Colonic mucosa (tissue), 4 donors: Measurements from ENCODE around the gene ELL. TPM values are rescaled to one million over a fixed set of nuclear protein-coding genes. Genes with fewer than 3 reads are reported as not detected.

Experiments used
- DNase-seq: peaks from one replicate; pipeline ENCODE4 v3.0.0-alpha.2; 2020
- H3K27ac ChIP-seq: fragments of 200-600 bp; one replicate; pipeline ENCODE4 v1.8.0; 2021
- H3K27me3 ChIP-seq: fragments of 200-600 bp; one replicate; pipeline ENCODE4 v1.8.0; 2021
- H3K36me3 ChIP-seq: fragments of 200-600 bp; one replicate; pipeline ENCODE4 v1.8.0; 2021
- H3K4me1 ChIP-seq: fragments of 200-600 bp; one replicate; pipeline ENCODE4 v1.8.0; 2021; ENCODE audit warnings: mild to moderate bottlenecking
- H3K4me3 ChIP-seq: fragments of 200-600 bp; one replicate; pipeline ENCODE4 v1.8.0; 2021
- H3K9ac ChIP-seq, 2 donors: one replicate each; pipeline ENCODE4 v1.7.0; 2013; ENCODE audit warnings: control low read depth in 2 of 2, low read depth in 2 of 2, low read length in 2 of 2
- H3K9me3 ChIP-seq: fragments of 200-600 bp; one replicate; pipeline ENCODE4 v1.8.0; 2021
- intact Hi-C: fragments of 100-400 bp; cut with DNase I; formaldehyde crosslinking; loops from one replicate; pipeline ENCODE4 v1.14.1; 2022
- total RNA-seq, 2 donors: library from RNA; stranded (reverse); fragmentation: NEBNext Ultra II Directional in 1 of 2; extraction: Animal tissue kit (Norgen Biotek cat#: 25700) in 1 of 2; gene quantifications; one replicate each; pipeline ENCODE4 v1.2.1, GENCODE V29; 2021
- TF ChIP-seq, protein P1 (sequence below): fragments of 200-600 bp; IDR thresholded peaks from one replicate; pipeline ENCODE4 v1.8.0; 2022; ENCODE audit warnings: antibody characterized with exemption, mild to moderate bottlenecking
- donor health status: healthy.
- donor health status: DM: no; HTN: no; CAD: no.
- donor health status: DM: no; HTN: no; CAD: no.

ELL gene
- total RNA-seq, 2 donors from 2014 or later: 16.3 to 18.6 TPM

DNA sequence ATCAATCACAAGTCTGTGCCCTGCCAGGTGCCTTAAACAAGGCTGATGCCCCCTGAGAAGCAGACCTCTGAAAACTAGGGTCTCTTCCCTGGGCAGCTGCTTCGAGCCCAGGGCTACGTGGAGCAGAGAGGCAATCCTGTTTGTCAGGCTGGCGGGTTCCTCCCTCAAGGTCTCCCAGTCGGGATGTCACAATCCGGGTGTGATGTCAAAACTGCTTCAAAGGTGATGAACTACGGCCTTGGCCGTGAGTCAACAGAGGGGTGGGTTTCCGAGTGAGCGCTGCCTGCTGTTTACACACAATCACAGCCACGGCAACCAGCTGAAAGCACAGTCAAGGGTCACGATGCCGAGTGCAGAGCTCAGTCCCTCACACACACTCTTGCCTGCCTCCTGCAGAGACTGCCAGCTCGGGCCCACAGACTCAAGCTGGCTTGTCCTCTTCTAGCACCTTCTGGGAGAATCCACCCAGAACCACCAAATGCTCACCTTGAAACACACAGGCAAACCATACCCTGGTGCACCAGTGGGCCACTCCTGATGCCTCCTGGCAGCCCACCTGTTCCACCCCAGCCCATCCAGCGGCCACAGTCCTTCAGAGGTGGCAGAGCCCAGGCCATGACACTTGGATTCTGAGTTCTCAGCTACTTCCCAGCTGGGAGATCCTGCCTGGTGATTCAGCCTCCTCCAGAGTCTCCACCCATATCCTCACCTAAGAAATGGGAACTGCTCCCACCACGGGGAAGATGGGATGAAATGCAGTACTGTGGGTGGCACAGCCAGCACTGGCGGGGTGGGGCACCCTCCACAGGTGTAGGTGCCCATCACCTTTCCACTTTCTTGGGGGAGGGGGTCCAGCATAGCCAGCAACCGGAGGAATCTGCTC is 6.8 kb downstream of the ELL start:
- H3K27ac ChIP-seq: peak overlapping the region; percentile 60
- peaks cover 20% of the 10 kb centered on the region for H3K4me1 ChIP-seq
- H3K36me3 ChIP-seq: no peaks in the 10 kb centered on the region
- TF ChIP-seq, protein P1, sequence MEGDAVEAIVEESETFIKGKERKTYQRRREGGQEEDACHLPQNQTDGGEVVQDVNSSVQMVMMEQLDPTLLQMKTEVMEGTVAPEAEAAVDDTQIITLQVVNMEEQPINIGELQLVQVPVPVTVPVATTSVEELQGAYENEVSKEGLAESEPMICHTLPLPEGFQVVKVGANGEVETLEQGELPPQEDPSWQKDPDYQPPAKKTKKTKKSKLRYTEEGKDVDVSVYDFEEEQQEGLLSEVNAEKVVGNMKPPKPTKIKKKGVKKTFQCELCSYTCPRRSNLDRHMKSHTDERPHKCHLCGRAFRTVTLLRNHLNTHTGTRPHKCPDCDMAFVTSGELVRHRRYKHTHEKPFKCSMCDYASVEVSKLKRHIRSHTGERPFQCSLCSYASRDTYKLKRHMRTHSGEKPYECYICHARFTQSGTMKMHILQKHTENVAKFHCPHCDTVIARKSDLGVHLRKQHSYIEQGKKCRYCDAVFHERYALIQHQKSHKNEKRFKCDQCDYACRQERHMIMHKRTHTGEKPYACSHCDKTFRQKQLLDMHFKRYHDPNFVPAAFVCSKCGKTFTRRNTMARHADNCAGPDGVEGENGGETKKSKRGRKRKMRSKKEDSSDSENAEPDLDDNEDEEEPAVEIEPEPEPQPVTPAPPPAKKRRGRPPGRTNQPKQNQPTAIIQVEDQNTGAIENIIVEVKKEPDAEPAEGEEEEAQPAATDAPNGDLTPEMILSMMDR: no peak
- peak overlapping the region in 1 of 2 donors; percentile 58 for H3K9ac ChIP-seq
- peak; percentile 71 for DNase-seq
- no peaks in the 10 kb centered on the region for H3K9me3 ChIP-seq
- H3K27me3 ChIP-seq: no peaks in the 10 kb centered on the region
- intact Hi-C loops: no loop called here
- H3K4me3 ChIP-seq: no peak overlapping the region

DNA sequence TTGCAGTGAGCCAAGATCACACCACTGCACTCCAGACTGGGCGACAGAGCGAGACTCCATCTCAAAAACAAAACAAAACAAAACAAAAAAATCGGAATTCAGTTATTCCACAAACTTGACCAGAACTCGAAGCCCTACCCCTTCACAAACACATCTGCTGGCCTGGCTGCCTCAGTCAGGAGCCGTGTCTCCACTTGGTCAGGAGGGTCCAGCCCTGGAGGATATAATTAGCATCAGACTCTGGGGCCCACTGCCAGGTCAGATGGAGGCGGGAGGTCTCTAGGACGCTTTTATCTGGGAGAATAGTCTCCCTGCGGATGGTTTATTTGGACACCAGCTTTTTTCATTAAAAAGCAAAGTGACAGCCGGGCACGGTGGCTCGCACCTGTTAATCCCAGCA is 8.0 kb downstream of the ELL start:
- intact Hi-C loops: no loop called here
- TF ChIP-seq, protein P1: no peak
- Histone ChIP-seq H3K4me1 (peaks cover 18% of the 10 kb centered on the region), H3K36me3 (no peaks in the 10 kb centered on the region), H3K4me3 (no peak overlapping the region), H3K27me3 (no peaks in the 10 kb centered on the region), H3K9me3 (no peaks in the 10 kb centered on the region), H3K27ac (no peak overlapping the region), H3K9ac (no peak overlapping the region)
- no peak for DNase-seq

DNA sequence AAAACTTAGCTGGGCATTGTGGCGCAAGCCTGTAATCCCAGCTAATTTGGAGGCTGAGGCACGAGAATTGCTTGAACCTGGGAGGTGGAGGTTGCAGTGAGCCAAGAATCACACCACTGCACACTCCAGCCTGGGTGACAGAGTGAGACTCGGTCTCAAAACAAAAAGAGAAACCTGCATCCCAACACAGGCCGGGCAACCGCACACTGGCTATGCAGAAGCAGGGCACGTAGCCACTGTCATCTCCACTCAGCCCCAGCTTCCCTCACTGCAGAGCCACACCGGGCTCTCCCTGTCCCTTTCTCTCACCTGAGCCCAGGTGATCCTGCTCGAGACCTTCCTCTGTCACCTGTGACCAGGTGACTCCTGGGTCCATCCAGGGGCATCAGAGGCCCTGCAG is 11.7 kb downstream of the ELL start:
- TF ChIP-seq, protein P1: no peak
- Histone ChIP-seq H3K27ac (no peak overlapping the region), H3K4me1 (peaks cover 46% of the 10 kb centered on the region), H3K27me3 (no peaks in the 10 kb centered on the region), H3K9me3 (no peaks in the 10 kb centered on the region), H3K36me3 (no peaks in the 10 kb centered on the region), H3K9ac (no peak overlapping the region), H3K4me3 (no peak overlapping the region)
- no peak for DNase-seq
- intact Hi-C loops: no loop called here

DNA sequence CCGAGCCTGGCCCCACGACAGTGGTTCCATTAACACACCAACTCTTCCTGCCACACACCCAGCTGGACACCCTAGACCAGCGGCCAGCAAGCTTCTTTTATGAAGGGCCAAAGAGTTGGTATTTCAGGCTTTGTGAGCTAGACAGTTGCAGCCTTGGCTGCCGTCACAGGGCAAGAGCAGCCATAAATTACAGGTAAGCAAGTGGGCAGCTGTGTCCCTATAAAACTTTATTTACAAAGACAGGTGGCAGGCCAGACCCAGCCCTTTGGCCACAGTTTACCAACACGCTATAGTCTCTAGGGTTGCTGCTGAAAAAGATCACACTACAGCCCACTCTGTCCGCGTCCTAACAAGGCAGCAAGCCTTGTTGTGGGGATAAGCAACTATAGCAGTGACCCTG is 13.3 kb downstream of the ELL start:
- Histone ChIP-seq H3K9ac (no peak overlapping the region), H3K4me3 (no peak overlapping the region), H3K27ac (peak overlapping the region; percentile 65), H3K4me1 (peaks cover 52% of the 10 kb centered on the region), H3K9me3 (no peaks in the 10 kb centered on the region), H3K27me3 (no peaks in the 10 kb centered on the region), H3K36me3 (no peaks in the 10 kb centered on the region)
- no peak for DNase-seq
- intact Hi-C loops: no loop called here
- TF ChIP-seq, protein P1: no peak

DNA sequence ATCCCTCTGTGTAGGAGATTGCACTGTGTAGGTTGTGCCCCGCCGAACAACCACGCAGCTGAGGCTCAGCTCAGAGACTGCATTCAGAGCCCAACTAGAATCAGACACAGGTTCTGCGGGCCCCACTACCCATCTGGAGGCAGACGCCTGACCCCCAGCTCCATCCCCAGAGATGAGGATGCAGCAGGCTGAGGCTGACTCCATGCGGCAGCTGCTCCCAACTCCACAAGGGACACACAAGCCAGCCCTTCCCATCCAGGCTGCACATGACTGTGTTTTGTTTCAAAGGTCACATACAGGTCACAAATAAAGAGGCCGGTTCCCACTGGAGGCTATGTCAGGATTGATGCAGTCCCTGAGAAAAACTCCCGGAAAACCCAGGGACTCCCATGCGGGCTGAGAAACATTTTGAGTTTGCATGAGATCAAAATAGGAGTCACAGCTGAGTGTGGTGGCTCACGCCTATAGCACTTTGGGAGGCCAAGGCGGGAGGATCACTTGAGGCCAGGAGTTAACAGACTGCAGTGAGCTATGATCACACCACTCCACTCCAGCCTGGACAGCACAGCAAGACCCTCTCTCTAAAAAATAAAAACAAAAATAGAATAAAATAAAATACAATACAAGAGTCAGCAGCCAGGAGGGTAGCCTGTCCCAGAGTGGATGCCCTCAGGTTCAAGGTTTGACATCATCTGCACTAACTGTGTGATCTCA is 14.0 kb downstream of the ELL start:
- Histone ChIP-seq H3K27ac (peak overlapping the region; percentile 65), H3K4me3 (no peak overlapping the region), H3K27me3 (no peaks in the 10 kb centered on the region), H3K36me3 (no peaks in the 10 kb centered on the region), H3K4me1 (peaks cover 59% of the 10 kb centered on the region), H3K9ac (peak overlapping the region; percentile 19 to 63), H3K9me3 (no peaks in the 10 kb centered on the region)
- DNase-seq: peak; percentile 50
- intact Hi-C loops: no loop called here
- TF ChIP-seq, protein P1: no peak
